ENCODE measurements around the gene SKOR2.
A peak's percentile ranks its signal among the peaks of the same experiment; 100 is the strongest.

Gene SKOR2

GRCh38 chr18:47251289-47252120 is at the start of gene SKOR2:
Gene SKOR2 (minus strand): TSS chr18:47251660. CDS start chr18:47249183, 2,477 bp downstream.
- DNase-seq: no peak

- no peak for DNase-seq
These were observed 45.0 kb upstream of the SKOR2 start for GRCh38 chr18:47296462-47296861.

- no peak for DNase-seq
These were observed 43.3 kb upstream of the SKOR2 start for GRCh38 chr18:47294801-47295200.

- no peak for DNase-seq
These were observed 37.3 kb upstream of the SKOR2 start for GRCh38 chr18:47288741-47289140.

- DNase-seq: peak in 2 of 51 donors; percentile 1 to 3
These were observed 36.6 kb upstream of the SKOR2 start for GRCh38 chr18:47287911-47288585.

GRCh38 chr18:47286776-47287410 is 35.4 kb upstream of the SKOR2 start:
- DNase-seq: no peak

GRCh38 chr18:47285456-47285855 is 34.0 kb upstream of the SKOR2 start:
- no peak for DNase-seq

GRCh38 chr18:47284721-47285395 is 33.4 kb upstream of the SKOR2 start:
- no peak for DNase-seq

- no peak for DNase-seq
These were observed 32.0 kb upstream of the SKOR2 start for GRCh38 chr18:47283476-47283875.

- DNase-seq: no peak
These were observed 28.7 kb upstream of the SKOR2 start for GRCh38 chr18:47280121-47280520.

GRCh38 chr18:47274961-47275360 is 23.5 kb upstream of the SKOR2 start:
- no peak for DNase-seq

GRCh38 chr18:47265197-47265596 is 13.7 kb upstream of the SKOR2 start:
- DNase-seq: no peak

GRCh38 chr18:47264308-47264700 is 12.8 kb upstream of the SKOR2 start:
- DNase-seq: no peak

GRCh38 chr18:47263430-47264307 is 12.2 kb upstream of the SKOR2 start:
- no peak for DNase-seq

GRCh38 chr18:47263150-47263429 is 11.6 kb upstream of the SKOR2 start:
- DNase-seq: no peak

- no peak for DNase-seq
These were observed 11.1 kb upstream of the SKOR2 start for GRCh38 chr18:47262301-47263149.

GRCh38 chr18:47261902-47262300 is 10.4 kb upstream of the SKOR2 start:
- no peak for DNase-seq

- no peak for DNase-seq
These were observed 9.7 kb upstream of the SKOR2 start for GRCh38 chr18:47260924-47261701.
